ENCODE data around the gene ISYNA1.

- TF ChIP-seq, protein P1, sequence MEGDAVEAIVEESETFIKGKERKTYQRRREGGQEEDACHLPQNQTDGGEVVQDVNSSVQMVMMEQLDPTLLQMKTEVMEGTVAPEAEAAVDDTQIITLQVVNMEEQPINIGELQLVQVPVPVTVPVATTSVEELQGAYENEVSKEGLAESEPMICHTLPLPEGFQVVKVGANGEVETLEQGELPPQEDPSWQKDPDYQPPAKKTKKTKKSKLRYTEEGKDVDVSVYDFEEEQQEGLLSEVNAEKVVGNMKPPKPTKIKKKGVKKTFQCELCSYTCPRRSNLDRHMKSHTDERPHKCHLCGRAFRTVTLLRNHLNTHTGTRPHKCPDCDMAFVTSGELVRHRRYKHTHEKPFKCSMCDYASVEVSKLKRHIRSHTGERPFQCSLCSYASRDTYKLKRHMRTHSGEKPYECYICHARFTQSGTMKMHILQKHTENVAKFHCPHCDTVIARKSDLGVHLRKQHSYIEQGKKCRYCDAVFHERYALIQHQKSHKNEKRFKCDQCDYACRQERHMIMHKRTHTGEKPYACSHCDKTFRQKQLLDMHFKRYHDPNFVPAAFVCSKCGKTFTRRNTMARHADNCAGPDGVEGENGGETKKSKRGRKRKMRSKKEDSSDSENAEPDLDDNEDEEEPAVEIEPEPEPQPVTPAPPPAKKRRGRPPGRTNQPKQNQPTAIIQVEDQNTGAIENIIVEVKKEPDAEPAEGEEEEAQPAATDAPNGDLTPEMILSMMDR (IDR thresholded peaks at IDR 0.05), result peak; percentile 96
- no peak for TF ChIP-seq EZH2 (IDR thresholded peaks at IDR 0.05; ENCODE audit: borderline replicate concordance, insufficient read depth, low read depth, low read length, poor library complexity, severe bottlenecking)
Measured at GRCh38 chr19:18450931-18451836, 13.3 kb upstream of the ISYNA1 start.
